ENCODE results near the gene TDRD9.

The TDRD9 gene

GRCh38 chr14:104069541-104069940, 141.3 kb downstream of the TDRD9 start:
- no peak for DNase-seq (ENCODE audit: low read depth)

GRCh38 chr14:104072586-104072985, 144.3 kb downstream of the TDRD9 start:
- no peak for DNase-seq (ENCODE audit: low read depth)

- no peak for DNase-seq (ENCODE audit: low read depth)
Measured at GRCh38 chr14:104073764-104074163, 145.5 kb downstream of the TDRD9 start.

GRCh38 chr14:104075530-104076151, 147.4 kb downstream of the TDRD9 start:
- no peak for DNase-seq (ENCODE audit: low read depth)

- no peak for DNase-seq (ENCODE audit: low read depth)
Measured at GRCh38 chr14:104076743-104077142, 148.5 kb downstream of the TDRD9 start.

GRCh38 chr14:104078031-104078455, 149.8 kb downstream of the TDRD9 start:
- peak; percentile 65 for DNase-seq (ENCODE audit: low read depth)

- no peak for DNase-seq (ENCODE audit: low read depth)
Measured at GRCh38 chr14:104080376-104081260, 152.4 kb downstream of the TDRD9 start.

GRCh38 chr14:104081261-104081835, 153.1 kb downstream of the TDRD9 start:
- no peak for DNase-seq (ENCODE audit: low read depth)

- no peak for DNase-seq (ENCODE audit: low read depth)
Measured at GRCh38 chr14:104081951-104082464, 153.8 kb downstream of the TDRD9 start.

GRCh38 chr14:104082807-104083206, 154.6 kb downstream of the TDRD9 start:
- DNase-seq (ENCODE audit: low read depth) = no peak

- no peak for DNase-seq (ENCODE audit: low read depth)
Measured at GRCh38 chr14:104084251-104085002, 156.2 kb downstream of the TDRD9 start.

GRCh38 chr14:104085032-104085888, 157.0 kb downstream of the TDRD9 start, which contains the start of gene ASPG:
Gene ASPG (plus strand): TSS chr14:104085700. CDS start chr14:104085771, 71 bp downstream.
- no peak for DNase-seq (ENCODE audit: low read depth)

- DNase-seq (ENCODE audit: low read depth) = no peak
Measured at GRCh38 chr14:104085889-104086201, 157.6 kb downstream of the TDRD9 start.

- no peak for DNase-seq (ENCODE audit: low read depth)
Measured at GRCh38 chr14:104086210-104086660, 158.0 kb downstream of the TDRD9 start.

- DNase-seq (ENCODE audit: low read depth) = no peak
Measured at GRCh38 chr14:104086661-104087461, 158.6 kb downstream of the TDRD9 start.

- DNase-seq (ENCODE audit: low read depth) = no peak
Measured at GRCh38 chr14:104087505-104087904, 159.2 kb downstream of the TDRD9 start.

- DNase-seq (ENCODE audit: low read depth) = no peak
Measured at GRCh38 chr14:104087981-104088850, 160.0 kb downstream of the TDRD9 start.

- no peak for DNase-seq (ENCODE audit: low read depth)
Measured at GRCh38 chr14:104090071-104090748, 162.0 kb downstream of the TDRD9 start.
